ENCODE results near the gene CENPT. TPM values are rescaled to one million over a fixed set of nuclear protein-coding genes. Genes with fewer than 3 reads are reported as not detected.

Gene CENPT
- total and polyA plus RNA-seq, 2 of the 8 experiments (the other 6 are each of a cell fraction or from before 2014, with no cell fraction given) = 42.4 to 53.4 TPM

- ChIA-PET POLR2A (ENCODE audit: partially characterized antibody) (interaction anchor here (0.6 to 3.1 kb wide), 12 partner anchors 8 to 285 kb away, joined by 3 to 15 read pairs (median 4); partner anchors contain the start of genes NRN1L, RANBP10 and TSNAXIP1), CTCF (ENCODE audit: partially characterized antibody) (interaction anchor here (0.7 to 3.4 kb wide), 20 partner anchors 8 to 1366 kb away, joined by 3 to 33 read pairs (median 4); partner anchors contain the start of genes NRN1L, RANBP10 and TSNAXIP1)
- Histone ChIP-seq H3K79me2 (ENCODE audit: control insufficient read depth in 1 of 2, insufficient read depth in 2 of 2, low read length in 2 of 2) (peaks cover 0 to 26% of the 10 kb centered on the region in 2 experiments; a peak in 2 of 4 replicates), H2BK5ac (ENCODE audit: low read depth, low read length) (peak overlapping the region; percentile 97), H3K9ac (replicated peaks in 1 of 4; ENCODE audit: extremely low read depth in 1 of 4, low read depth in 3 of 4, low read length in 3 of 4) (peak overlapping the region in 3 of 4 experiments; percentile 57 to 72 (median 64); a peak in 5 of 7 replicates), H3K79me1 (ENCODE audit: low read depth, low read length) (peaks cover 7% of the 10 kb centered on the region), H3K4me3 (ENCODE audit: extremely low read depth in 1 of 4, insufficient read depth in 2 of 4, low read depth in 3 of 4, low read length in 4 of 4) (peak overlapping the region; percentile 17 to 97 (median 95); a peak in 6 of 8 replicates), H2BK12ac (ENCODE audit: low read depth, low read length) (peak overlapping the region; percentile 53; the same call in 1 of the 2 replicates), H4K5ac (ENCODE audit: insufficient read length, low read depth, low read length) (peak overlapping the region; percentile 35), H3K23ac (ENCODE audit: insufficient read length) (no peak overlapping the region), H2BK15ac (ENCODE audit: low read length) (no peak overlapping the region), H3K4ac (replicated peaks; ENCODE audit: insufficient read length, low read depth, low read length) (no peak overlapping the region), H2BK20ac (ENCODE audit: low read length) (no peak overlapping the region), H3K23me2 (ENCODE audit: low read depth, low read length) (peaks cover 15% of the 10 kb centered on the region), H4K91ac (replicated peaks; ENCODE audit: insufficient read length, low read length) (peak overlapping the region; percentile 2), H3K4me2 (ENCODE audit: insufficient read depth in 1 of 2, low read depth in 2 of 2, low read length in 2 of 2) (peak overlapping the region; percentile 50 to 94), H3K14ac (ENCODE audit: insufficient read length) (no peak overlapping the region), H3K27ac (ENCODE audit: low read depth, low read length) (peak overlapping the region; percentile 80), H2AFZ (ENCODE audit: low read length) (peak overlapping the region; percentile 13; the same call in 1 of the 2 replicates), H2BK120ac (replicated peaks; ENCODE audit: low read depth, low read length) (no peak overlapping the region), H4K20me1 (replicated peaks in 1 of 2; ENCODE audit: control insufficient read depth in 1 of 2, insufficient read depth in 2 of 2, low read length in 2 of 2) (peaks cover 13 to 15% of the 10 kb centered on the region in 2 experiments), H3K9me3 (ENCODE audit: insufficient read depth in 2 of 2, low read depth in 1 of 2, low read length in 1 of 2) (no peaks in the 10 kb centered on the region), H3K27me3 (replicated peaks in 1 of 4; ENCODE audit: control insufficient read depth in 3 of 4, extremely low read depth in 1 of 4, insufficient read depth in 3 of 4, low read length in 3 of 4) (no peaks in the 10 kb centered on the region), H4K8ac (ENCODE audit: extremely low read depth, insufficient read depth, low read length) (peak overlapping the region; percentile 98), H3K56ac (replicated peaks; ENCODE audit: insufficient read length, low read depth, low read length) (peak overlapping the region; percentile 40), H3K18ac (ENCODE audit: extremely low read depth, low read length) (peak overlapping the region; percentile 19; the same call in 1 of the 2 replicates), H3K36me3 (ENCODE audit: control insufficient read depth in 2 of 4, insufficient read depth in 4 of 4, low read length in 3 of 4) (no peaks in the 10 kb centered on the region), H3K4me1 (replicated peaks in 1 of 4; ENCODE audit: control insufficient read depth in 3 of 4, insufficient read depth in 4 of 4, low read length in 3 of 4) (peaks cover 8 to 32% (median 17%) of the 10 kb centered on the region in 4 experiments), H2AK5ac (ENCODE audit: low read depth, low read length) (no peak overlapping the region)
- 53% methylated on average over 17 of the region's 17 CpGs; no CpG with 5 or more reads in 1 of the 2 experiments for WGBS, 2 experiments (ENCODE audit: extremely low coverage in 1 of 2, insufficient coverage in 1 of 2, insufficient read length in 1 of 2, insufficient replicate concordance in 2 of 2, low coverage in 1 of 2, low lambda C conversion rate in 2 of 2, missing lambda C conversion rate in 1 of 2)
- FAIRE-seq (no peak), DNase-seq (ENCODE audit: low read depth in 1 of 2, low spot score in 2 of 2) (no peak)
- TF ChIP-seq EGR1 (IDR thresholded peaks at IDR 0.05; ENCODE audit: borderline replicate concordance, low read depth, low read length) (no peak), SIX5 (IDR thresholded peaks at IDR 0.05; ENCODE audit: low read depth, low read length) (no peak), EP300 (IDR thresholded peaks at IDR 0.05; ENCODE audit: borderline replicate concordance in 1 of 2, low read depth in 2 of 2, low read length in 2 of 2) (no peak), CHD2 (IDR thresholded peaks at IDR 0.05; ENCODE audit: low read length) (no peak), SUZ12 (IDR thresholded peaks at IDR 0.05; ENCODE audit: low read length) (no peak), SIN3A (conservative IDR thresholded peaks at IDR 0.05 in 1 of 2, IDR thresholded peaks at IDR 0.05 in 1 of 2; ENCODE audit: low read depth in 1 of 2, low read length in 2 of 2) (0 out of 4 replicates have a peak, but pooled peaks of 1 of the 2 experiments have one; percentile 14), RXRA (IDR thresholded peaks at IDR 0.05; ENCODE audit: insufficient read depth, low read depth, low read length) (no peak), YY1 (IDR thresholded peaks at IDR 0.05; ENCODE audit: low read depth, low read length) (peak; percentile 87), TBP (IDR thresholded peaks at IDR 0.05; ENCODE audit: low read depth, low read length) (no peak), EZH2 (IDR thresholded peaks at IDR 0.05; ENCODE audit: low read depth, low read length, severe bottlenecking) (no peak), E2F6 (IDR thresholded peaks at IDR 0.05) (peak; percentile 76; the same call in 1 of the 2 replicates)
Observed at GRCh38 chr16:67841198-67841815, 6.2 kb downstream of the CENPT start.
